ENCODE measurements around the gene EEPD1.
A peak's percentile ranks its signal among the peaks of the same experiment; 100 is the strongest.

The EEPD1 gene

DNA sequence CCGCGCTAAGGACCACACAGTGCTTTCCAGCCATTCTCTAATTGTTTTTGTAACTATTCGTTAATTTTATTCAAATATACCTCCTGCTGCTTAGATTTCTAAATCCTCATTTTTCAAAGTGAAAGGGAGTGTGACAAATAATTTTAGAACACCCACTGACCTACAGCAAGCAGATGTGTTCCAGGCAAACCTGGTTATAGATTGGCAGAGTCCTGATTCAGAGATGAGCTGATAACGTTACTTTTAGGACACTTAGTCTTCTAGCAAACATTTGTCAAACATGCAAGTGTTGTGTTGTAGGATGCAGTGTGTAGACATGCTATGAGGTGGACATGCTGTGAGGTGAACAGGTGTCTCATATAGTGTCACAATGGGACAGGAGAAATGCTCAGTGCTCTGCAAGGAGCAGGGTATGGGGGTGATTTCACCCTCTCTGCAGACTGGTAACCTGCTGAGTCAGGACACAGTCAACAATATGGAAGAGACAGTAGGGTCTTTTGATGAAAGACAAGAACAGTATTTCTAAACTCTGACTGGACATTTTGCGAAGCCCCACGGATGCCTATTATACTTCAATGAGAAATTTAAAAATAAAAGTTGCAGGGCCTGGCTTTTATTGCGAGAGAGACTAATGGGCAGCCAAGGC is 144.4 kb downstream of the EEPD1 start:
- no peaks in the 10 kb centered on the region for H3K36me3 ChIP-seq
- H3K27ac ChIP-seq: no peak overlapping the region
- TF ChIP-seq, protein P1, sequence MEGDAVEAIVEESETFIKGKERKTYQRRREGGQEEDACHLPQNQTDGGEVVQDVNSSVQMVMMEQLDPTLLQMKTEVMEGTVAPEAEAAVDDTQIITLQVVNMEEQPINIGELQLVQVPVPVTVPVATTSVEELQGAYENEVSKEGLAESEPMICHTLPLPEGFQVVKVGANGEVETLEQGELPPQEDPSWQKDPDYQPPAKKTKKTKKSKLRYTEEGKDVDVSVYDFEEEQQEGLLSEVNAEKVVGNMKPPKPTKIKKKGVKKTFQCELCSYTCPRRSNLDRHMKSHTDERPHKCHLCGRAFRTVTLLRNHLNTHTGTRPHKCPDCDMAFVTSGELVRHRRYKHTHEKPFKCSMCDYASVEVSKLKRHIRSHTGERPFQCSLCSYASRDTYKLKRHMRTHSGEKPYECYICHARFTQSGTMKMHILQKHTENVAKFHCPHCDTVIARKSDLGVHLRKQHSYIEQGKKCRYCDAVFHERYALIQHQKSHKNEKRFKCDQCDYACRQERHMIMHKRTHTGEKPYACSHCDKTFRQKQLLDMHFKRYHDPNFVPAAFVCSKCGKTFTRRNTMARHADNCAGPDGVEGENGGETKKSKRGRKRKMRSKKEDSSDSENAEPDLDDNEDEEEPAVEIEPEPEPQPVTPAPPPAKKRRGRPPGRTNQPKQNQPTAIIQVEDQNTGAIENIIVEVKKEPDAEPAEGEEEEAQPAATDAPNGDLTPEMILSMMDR (IDR thresholded peaks at IDR 0.05; ENCODE audit: low read depth, low read length): no peak
- no peaks in the 10 kb centered on the region for H3K9me3 ChIP-seq (ENCODE audit: severe bottlenecking)
- H3K4me3 ChIP-seq (ENCODE audit: low read depth, low read length): no peak overlapping the region
- no peaks in the 10 kb centered on the region for H3K27me3 ChIP-seq (ENCODE audit: insufficient read depth, low read depth, severe bottlenecking)
- no peak for DNase-seq

DNA sequence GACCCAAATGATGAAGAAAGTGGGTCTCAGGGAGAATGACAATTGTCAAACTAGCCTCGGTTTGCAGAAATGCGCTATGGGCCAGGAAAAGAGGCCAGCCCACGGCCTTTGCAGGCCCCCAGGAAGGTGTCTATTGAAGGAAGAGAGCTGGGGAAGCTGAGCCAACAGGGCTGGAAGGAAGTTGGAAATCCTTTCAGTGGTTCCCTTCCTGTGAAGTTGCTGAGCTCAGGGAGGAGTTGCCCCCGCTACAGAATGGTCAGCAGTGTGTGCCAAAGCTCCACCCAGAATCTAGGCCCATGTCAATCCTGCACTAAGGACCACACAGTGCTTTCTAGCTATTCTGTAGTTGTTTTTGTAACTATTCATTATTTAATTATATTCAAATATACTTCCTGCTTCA is 145.1 kb downstream of the EEPD1 start:
- H3K4me3 ChIP-seq (ENCODE audit: low read depth, low read length): no peak overlapping the region
- H3K36me3 ChIP-seq: no peaks in the 10 kb centered on the region
- no peaks in the 10 kb centered on the region for H3K9me3 ChIP-seq (ENCODE audit: severe bottlenecking)
- H3K27ac ChIP-seq: no peak overlapping the region
- H3K27me3 ChIP-seq (ENCODE audit: insufficient read depth, low read depth, severe bottlenecking): no peaks in the 10 kb centered on the region
- TF ChIP-seq, protein P1 (IDR thresholded peaks at IDR 0.05; ENCODE audit: low read depth, low read length): no peak
- DNase-seq: no peak

DNA sequence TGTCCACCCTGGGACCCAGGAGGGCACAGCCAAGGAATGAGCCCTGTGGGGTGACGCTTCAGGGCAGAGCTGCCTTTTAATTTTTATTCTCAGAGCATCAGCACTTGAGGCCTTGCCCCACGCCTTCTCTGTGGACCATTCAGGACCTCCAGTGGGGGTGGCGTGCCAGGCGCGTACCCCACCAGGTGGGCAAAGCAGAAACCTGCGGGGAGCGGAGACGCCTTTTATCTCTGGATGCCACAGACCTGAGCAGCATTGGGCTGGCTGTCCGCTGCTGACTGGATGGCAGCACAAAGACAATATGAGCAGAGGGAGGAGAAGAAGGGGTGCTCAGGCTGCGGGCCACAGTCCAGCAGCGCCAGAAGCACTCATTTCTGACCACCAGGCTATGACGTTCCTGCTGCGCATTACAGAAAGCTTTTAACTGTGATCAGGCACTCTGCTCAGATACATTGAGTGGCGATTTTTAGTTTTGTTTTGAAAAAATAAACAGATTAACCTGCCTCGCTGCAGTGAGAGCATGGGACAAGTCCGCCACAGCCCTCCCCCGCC is 146.2 kb downstream of the EEPD1 start:
- no peak for DNase-seq
- Histone ChIP-seq H3K4me3 (ENCODE audit: low read depth, low read length) (no peak overlapping the region), H3K9me3 (ENCODE audit: severe bottlenecking) (no peaks in the 10 kb centered on the region), H3K27me3 (ENCODE audit: insufficient read depth, low read depth, severe bottlenecking) (no peaks in the 10 kb centered on the region), H3K27ac (no peak overlapping the region), H3K36me3 (no peaks in the 10 kb centered on the region)
- TF ChIP-seq, protein P1 (IDR thresholded peaks at IDR 0.05; ENCODE audit: low read depth, low read length): no peak

DNA sequence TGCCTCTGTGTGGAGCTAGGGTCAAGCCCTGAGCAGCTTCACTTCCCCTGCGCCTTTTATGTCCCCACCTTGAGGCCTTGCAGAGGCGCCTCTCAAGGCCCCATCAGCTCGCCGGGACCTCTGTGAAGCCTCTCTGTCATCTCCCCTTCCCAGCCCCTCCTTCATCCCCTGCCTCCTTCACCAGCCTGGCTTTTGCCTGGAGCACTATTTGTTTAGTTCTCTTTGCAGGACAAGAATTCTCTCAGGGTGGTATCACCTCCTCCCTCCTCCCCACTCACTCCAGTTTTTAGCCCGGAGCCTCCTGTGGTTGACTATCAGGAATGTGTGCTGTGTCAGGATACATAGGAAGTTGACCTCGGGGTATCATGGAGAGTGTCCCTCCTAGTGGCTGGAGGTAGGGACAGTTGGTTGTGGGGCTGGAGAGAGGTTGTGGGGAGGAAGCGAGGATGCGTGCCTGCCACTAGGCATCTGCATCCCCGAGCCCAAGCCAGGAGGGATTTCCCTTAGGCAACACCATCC is 146.8 kb downstream of the EEPD1 start:
- Histone ChIP-seq H3K27me3 (ENCODE audit: insufficient read depth, low read depth, severe bottlenecking) (no peaks in the 10 kb centered on the region), H3K9me3 (ENCODE audit: severe bottlenecking) (no peaks in the 10 kb centered on the region), H3K4me3 (ENCODE audit: low read depth, low read length) (no peak overlapping the region), H3K36me3 (no peaks in the 10 kb centered on the region), H3K27ac (no peak overlapping the region)
- no peak for DNase-seq
- TF ChIP-seq, protein P1 (IDR thresholded peaks at IDR 0.05; ENCODE audit: low read depth, low read length): no peak

DNA sequence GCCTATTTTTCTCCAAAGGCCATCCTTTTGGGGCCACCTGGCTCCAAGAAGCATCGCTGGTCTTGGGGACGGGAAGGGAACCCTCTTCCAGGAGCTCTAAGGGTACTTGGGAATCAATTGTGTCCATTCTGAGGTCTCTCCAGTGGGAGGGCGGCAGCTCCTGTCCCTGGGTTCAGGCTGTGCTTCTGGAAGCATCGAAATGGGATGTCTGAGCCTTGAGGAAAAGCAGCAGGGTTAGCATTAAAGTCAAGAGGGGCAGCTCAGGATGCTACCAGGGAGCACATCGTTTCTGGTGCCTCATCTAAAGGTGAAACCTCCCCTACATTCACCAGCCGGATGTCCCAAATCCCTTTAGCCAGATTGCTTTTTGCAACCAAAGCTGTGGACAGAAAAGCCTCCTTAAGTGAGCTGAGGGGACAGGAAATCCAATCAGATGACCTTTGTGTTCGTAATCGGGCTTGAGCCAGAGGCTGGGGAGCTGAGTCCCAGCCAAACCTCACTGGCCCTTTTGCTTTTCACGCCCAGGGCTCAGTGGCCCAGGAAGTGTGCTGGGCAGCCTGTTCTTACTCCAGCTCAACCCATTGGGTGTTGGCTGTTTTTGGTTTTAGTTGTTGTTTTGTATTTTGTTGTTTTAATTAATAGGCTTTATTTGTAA is 147.8 kb downstream of the EEPD1 start:
- Histone ChIP-seq H3K27me3 (ENCODE audit: insufficient read depth, low read depth, severe bottlenecking) (no peaks in the 10 kb centered on the region), H3K36me3 (no peaks in the 10 kb centered on the region), H3K9me3 (ENCODE audit: severe bottlenecking) (no peaks in the 10 kb centered on the region), H3K4me3 (ENCODE audit: low read depth, low read length) (no peak overlapping the region), H3K27ac (no peak overlapping the region)
- peak; percentile 68 for DNase-seq
- TF ChIP-seq, protein P1 (IDR thresholded peaks at IDR 0.05; ENCODE audit: low read depth, low read length): no peak
